ENCODE data around the gene PDE4B.

PDE4B gene

DNA sequence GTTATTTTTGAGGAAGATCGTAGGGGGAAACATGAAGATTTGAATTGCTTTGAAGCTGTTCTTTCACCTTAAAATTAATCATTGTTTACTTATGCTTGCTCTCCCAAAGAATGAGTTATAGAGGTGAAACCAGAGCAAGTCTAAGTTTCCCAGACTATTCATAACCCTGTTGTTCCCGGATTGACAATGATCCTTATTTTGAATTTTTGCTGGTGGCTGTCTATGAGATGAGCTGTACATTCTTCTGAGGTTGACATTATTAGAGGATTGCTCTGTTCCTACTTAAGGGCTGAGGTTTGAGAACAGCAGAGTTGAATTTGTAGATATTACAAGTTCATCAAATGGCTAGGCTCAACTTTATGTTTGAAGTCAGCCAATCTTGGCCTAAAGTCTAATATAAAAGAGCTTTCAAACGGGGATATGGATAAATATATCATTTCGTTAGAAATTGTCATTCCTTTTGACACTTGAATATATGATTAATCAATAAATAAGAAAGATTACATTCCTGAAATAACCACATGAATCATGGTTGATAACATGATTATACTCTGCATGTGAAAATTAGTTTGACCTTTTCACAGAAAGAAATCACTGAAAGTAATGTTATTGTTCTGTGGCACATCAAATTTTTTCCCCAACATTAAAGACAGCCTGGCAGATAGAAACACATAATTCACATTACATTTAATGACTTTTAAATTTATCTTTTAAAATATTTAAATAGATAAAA is 19.1 kb upstream of the PDE4B start:
- TF ChIP-seq, protein P1, sequence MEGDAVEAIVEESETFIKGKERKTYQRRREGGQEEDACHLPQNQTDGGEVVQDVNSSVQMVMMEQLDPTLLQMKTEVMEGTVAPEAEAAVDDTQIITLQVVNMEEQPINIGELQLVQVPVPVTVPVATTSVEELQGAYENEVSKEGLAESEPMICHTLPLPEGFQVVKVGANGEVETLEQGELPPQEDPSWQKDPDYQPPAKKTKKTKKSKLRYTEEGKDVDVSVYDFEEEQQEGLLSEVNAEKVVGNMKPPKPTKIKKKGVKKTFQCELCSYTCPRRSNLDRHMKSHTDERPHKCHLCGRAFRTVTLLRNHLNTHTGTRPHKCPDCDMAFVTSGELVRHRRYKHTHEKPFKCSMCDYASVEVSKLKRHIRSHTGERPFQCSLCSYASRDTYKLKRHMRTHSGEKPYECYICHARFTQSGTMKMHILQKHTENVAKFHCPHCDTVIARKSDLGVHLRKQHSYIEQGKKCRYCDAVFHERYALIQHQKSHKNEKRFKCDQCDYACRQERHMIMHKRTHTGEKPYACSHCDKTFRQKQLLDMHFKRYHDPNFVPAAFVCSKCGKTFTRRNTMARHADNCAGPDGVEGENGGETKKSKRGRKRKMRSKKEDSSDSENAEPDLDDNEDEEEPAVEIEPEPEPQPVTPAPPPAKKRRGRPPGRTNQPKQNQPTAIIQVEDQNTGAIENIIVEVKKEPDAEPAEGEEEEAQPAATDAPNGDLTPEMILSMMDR (IDR thresholded peaks at IDR 0.05; ENCODE audit: low read depth, low read length), result no peak
- Histone ChIP-seq H3K4me1 (no peaks in the 10 kb centered on the region), H3K36me3 (no peaks in the 10 kb centered on the region), H3K4me3 (ENCODE audit: low read depth, low read length) (no peak overlapping the region), H3K9me3 (no peaks in the 10 kb centered on the region), H3K27me3 (no peaks in the 10 kb centered on the region)
- DNase-seq, result no peak

DNA sequence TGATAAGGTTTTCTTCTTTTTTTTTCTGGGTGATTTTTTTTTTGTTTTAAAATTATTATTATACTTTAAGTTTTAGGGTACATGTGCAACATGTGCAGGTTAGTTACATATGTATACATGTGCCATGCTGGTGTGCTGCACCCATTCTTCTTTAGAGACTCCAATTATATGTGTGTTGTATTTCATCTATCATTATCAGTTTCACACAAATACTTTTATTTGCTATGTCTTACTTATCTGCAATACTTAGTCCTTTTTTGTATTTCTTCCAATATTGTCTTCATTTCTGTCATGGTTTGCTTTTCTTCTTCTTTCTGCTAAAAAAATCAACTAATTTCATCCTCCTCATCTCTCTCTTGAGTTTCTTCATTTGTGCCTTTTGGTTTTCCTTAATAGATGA is 3.9 kb upstream of the PDE4B start:
- no peaks in the 10 kb centered on the region for H3K36me3 ChIP-seq
- no peak for DNase-seq
- H3K27me3 ChIP-seq, result peaks cover 24% of the 10 kb centered on the region
- no peak overlapping the region for H3K4me3 ChIP-seq (ENCODE audit: low read depth, low read length)
- no peaks in the 10 kb centered on the region for H3K9me3 ChIP-seq
- no peaks in the 10 kb centered on the region for H3K4me1 ChIP-seq
- TF ChIP-seq, protein P1 (IDR thresholded peaks at IDR 0.05; ENCODE audit: low read depth, low read length), result no peak

DNA sequence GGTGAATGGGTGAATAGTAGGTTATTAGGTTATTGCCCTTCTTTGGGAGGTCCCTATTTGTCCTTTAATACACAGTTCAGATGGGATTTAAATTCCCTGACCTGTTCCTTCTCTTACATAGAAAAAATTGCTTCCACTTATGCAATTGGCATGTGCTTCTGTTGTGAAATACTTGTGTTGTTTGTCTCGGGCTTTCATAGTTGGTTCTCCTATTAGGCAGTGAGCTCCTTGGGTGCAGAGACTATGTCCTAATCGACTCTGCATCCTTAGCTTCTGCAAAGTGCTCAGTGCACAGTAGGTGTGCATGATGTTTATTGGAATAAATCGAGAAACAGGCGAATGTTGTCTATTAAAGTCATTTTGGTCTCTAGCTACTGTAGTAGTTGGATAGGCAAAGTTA is 1.3 kb upstream of the PDE4B start:
- H3K9me3 ChIP-seq, result no peaks in the 10 kb centered on the region
- H3K4me3 ChIP-seq (ENCODE audit: low read depth, low read length), result no peak overlapping the region
- no peaks in the 10 kb centered on the region for H3K36me3 ChIP-seq
- TF ChIP-seq, protein P1 (IDR thresholded peaks at IDR 0.05; ENCODE audit: low read depth, low read length), result no peak
- no peaks in the 10 kb centered on the region for H3K4me1 ChIP-seq
- DNase-seq, result no peak
- H3K27me3 ChIP-seq, result peaks cover 27% of the 10 kb centered on the region

DNA sequence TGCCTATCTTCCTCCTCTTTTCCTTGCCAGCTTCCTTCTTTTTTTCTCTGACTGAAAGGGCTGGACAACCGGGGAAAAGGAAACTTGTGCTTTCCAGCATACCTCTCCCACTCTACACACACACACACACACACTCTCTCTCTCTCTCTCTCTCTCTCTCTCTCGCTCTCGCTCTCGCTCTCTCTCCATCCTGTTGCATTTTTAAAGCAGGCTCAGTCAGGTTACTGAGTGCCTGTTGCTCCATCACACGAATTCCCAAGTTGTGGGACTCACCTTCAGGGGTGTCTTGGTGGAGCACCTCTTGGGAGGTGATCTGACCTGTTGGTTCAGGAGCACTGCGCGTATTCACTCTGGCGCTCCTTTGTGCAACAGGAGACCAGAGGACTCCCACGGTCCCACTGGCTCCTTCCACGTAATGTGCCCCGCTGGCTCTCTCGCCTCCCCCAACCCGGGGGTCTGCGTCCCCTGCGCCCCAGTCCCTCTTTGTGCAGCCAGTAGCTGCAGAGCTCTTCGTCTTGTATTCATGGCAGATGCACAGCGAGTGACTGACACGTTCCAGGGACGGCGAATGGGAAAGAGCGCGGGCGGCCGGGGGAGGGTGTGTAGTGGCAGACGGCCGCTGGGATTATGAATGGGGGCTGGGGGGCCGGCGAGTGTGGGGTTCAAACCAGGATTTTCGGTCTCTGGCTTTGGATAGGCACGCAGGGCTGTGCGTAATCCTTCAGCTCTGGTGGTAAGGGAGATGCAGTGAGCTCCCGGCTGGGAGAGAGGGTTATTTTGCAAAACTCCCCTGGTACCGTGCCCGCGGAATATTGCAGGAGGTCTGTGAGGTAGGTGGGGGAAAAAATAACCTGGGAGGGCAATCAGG is 660 bp upstream of the PDE4B start:
- Histone ChIP-seq H3K27me3 (peaks cover 27% of the 10 kb centered on the region), H3K4me1 (no peaks in the 10 kb centered on the region), H3K4me3 (ENCODE audit: low read depth, low read length) (no peak overlapping the region), H3K36me3 (no peaks in the 10 kb centered on the region), H3K9me3 (no peaks in the 10 kb centered on the region)
- DNase-seq, result peak; percentile 2
- TF ChIP-seq, protein P1 (IDR thresholded peaks at IDR 0.05; ENCODE audit: low read depth, low read length), result no peak

DNA sequence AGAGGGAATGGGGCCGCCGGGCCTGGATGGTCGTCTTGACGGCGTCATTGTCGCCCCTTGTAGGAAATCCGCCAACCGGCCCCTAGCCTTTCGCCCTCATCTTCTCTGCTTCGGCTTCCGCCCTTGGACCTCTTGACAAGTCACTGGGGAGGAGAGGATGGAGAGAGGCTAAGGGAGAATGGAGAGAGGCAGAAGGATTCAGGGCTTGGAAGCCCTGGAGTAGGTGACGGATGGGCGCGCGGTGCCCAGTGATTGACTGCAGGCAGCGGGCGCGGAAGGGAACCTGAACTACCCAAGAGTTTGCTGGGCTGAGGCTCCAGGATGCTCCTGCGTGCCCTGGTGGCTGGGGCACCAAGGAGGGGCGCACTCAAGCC is 651 bp downstream of the PDE4B start:
- H3K27me3 ChIP-seq, result peaks cover 27% of the 10 kb centered on the region
- no peak overlapping the region for H3K4me3 ChIP-seq (ENCODE audit: low read depth, low read length)
- TF ChIP-seq, protein P1 (IDR thresholded peaks at IDR 0.05; ENCODE audit: low read depth, low read length), result no peak
- H3K9me3 ChIP-seq, result no peaks in the 10 kb centered on the region
- DNase-seq, result no peak
- H3K36me3 ChIP-seq, result no peaks in the 10 kb centered on the region
- no peaks in the 10 kb centered on the region for H3K4me1 ChIP-seq

DNA sequence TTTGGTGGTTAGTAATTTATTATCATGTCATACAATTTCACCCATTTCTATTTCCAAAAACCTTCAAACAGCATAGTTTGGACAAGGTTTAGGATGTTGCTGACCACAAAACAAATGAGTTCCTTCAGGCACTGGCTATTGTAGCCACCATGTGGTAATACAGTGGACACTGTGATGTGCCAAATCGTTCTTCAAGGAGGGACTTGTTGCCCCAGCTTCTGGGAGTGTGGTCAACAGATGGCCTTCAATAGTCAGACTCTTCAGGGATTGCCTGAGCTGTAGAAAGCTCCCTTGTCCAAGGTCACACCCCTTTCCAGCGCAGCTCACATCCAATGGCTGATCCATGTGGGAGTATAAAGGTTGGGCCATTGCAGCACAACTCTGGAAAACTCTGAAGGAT is 2.6 kb downstream of the PDE4B start:
- TF ChIP-seq, protein P1 (IDR thresholded peaks at IDR 0.05; ENCODE audit: low read depth, low read length), result no peak
- H3K27me3 ChIP-seq, result peaks cover 27% of the 10 kb centered on the region
- H3K4me3 ChIP-seq (ENCODE audit: low read depth, low read length), result no peak overlapping the region
- no peaks in the 10 kb centered on the region for H3K36me3 ChIP-seq
- no peaks in the 10 kb centered on the region for H3K9me3 ChIP-seq
- no peaks in the 10 kb centered on the region for H3K4me1 ChIP-seq
- DNase-seq, result no peak

Data from BE2C (cell line).